Measurements from ENCODE around the gene HIF1A. TPM values are rescaled to one million over a fixed set of nuclear protein-coding genes. Genes with fewer than 3 reads are reported as not detected.

The HIF1A gene
- total RNA-seq, 4 donors from 2014 or later, result 137 to 295 (median 158) TPM

- TF ChIP-seq, protein P1, sequence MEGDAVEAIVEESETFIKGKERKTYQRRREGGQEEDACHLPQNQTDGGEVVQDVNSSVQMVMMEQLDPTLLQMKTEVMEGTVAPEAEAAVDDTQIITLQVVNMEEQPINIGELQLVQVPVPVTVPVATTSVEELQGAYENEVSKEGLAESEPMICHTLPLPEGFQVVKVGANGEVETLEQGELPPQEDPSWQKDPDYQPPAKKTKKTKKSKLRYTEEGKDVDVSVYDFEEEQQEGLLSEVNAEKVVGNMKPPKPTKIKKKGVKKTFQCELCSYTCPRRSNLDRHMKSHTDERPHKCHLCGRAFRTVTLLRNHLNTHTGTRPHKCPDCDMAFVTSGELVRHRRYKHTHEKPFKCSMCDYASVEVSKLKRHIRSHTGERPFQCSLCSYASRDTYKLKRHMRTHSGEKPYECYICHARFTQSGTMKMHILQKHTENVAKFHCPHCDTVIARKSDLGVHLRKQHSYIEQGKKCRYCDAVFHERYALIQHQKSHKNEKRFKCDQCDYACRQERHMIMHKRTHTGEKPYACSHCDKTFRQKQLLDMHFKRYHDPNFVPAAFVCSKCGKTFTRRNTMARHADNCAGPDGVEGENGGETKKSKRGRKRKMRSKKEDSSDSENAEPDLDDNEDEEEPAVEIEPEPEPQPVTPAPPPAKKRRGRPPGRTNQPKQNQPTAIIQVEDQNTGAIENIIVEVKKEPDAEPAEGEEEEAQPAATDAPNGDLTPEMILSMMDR (IDR thresholded peaks at IDR 0.05), result no peak
- TF ChIP-seq POLR2A (IDR thresholded peaks at IDR 0.05), result no peak
- WGBS, 2 donors, result 35 to 36% methylated on average over 5 of the region's 5 CpGs
- no peak for DNase-seq
Measured at GRCh38 chr14:61673305-61673704, 22.0 kb upstream of the HIF1A start.

DNA sequence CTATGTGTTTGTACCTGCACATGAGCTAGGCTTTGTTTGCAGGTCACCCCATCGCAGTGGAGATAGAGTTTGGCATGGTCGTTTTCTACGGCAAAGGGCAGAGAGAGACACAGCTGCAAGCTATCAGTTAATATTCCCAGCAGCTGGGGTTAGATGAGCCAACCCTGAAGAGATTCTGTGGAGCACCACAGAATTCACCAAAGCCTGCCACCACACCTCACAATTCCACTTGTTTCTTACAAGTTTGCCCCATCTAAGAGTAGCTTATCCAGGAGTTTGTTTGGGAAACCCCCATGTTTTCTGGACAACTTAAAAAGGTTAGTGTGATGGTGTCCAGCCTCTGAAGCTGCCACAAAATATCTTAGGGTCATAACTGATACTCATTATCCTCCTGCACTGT, 20.0 kb upstream of the HIF1A start:
- TF ChIP-seq POLR2A (IDR thresholded peaks at IDR 0.05), result no peak
- TF ChIP-seq, protein P1 (IDR thresholded peaks at IDR 0.05), result no peak
- Histone ChIP-seq H3K4me1 (peaks cover 0 to 5% of the 10 kb centered on the region in 2 donors), H3K27me3 (no peaks in the 10 kb centered on the region), H3K9me3 (no peaks in the 10 kb centered on the region), H3K36me3 (no peaks in the 10 kb centered on the region), H3K27ac (no peak overlapping the region), H3K4me3 (replicated peaks in 1 of 3) (no peak overlapping the region)
- intact Hi-C loops (cut with DNase I), result no loop called here
- WGBS, 2 donors, result 91 to 100% methylated on average over 3 of the region's 3 CpGs
- DNase-seq, result no peak

More at GRCh38 chr14:61673305-61673704, 22.0 kb upstream of the HIF1A start:
- Histone ChIP-seq H3K36me3 (no peaks in the 10 kb centered on the region), H3K27me3 (no peaks in the 10 kb centered on the region), H3K4me1 (peaks cover 0 to 5% of the 10 kb centered on the region in 2 donors), H3K9me3 (no peaks in the 10 kb centered on the region), H3K4me3 (replicated peaks in 1 of 3) (no peak overlapping the region), H3K27ac (peak overlapping the region in 1 of 3 donors; percentile 17)
- intact Hi-C loops (cut with DNase I), result no loop called here

- no peak for DNase-seq
- intact Hi-C loops (cut with DNase I), result no loop called here
- no peak overlapping the region for H3K27ac ChIP-seq
Measured at GRCh38 chr14:61677479-61677878, 17.8 kb upstream of the HIF1A start.

DNA sequence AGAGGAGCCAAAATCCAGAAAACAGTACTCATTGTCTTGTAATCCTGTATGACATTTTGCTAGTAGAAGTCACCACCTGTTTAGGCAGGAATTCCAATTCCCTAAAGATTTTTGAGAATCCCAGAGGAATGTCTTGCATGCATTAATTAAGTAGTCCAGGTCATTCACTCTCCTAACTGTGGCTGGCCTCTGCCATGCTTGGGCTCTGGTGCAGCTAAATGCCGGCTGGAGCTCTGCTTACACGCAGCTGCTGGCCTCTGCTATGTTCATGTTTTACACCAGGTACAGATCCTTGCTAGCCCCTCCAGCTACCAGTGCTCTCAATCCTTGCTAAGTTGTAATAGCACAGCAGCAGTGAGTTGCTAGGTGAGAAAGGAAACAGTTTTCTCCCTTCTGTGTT, 16.3 kb upstream of the HIF1A start:
- WGBS, 2 donors, result 55 to 72% methylated on average over 2 of the region's 2 CpGs
- intact Hi-C loops (cut with DNase I), result no loop called here
- Histone ChIP-seq H3K4me3 (replicated peaks in 1 of 3) (no peak overlapping the region), H3K9me3 (no peaks in the 10 kb centered on the region), H3K4me1 (no peaks in the 10 kb centered on the region), H3K27me3 (no peaks in the 10 kb centered on the region), H3K36me3 (no peaks in the 10 kb centered on the region), H3K27ac (no peak overlapping the region)
- DNase-seq, result no peak
- TF ChIP-seq, protein P1 (IDR thresholded peaks at IDR 0.05), result no peak
- no peak for TF ChIP-seq POLR2A (IDR thresholded peaks at IDR 0.05)

More at GRCh38 chr14:61677479-61677878, 17.8 kb upstream of the HIF1A start:
- no peaks in the 10 kb centered on the region for H3K36me3 ChIP-seq
- no peak overlapping the region for H3K4me3 ChIP-seq (replicated peaks in 1 of 3)
- no peaks in the 10 kb centered on the region for H3K27me3 ChIP-seq
- TF ChIP-seq, protein P1 (IDR thresholded peaks at IDR 0.05), result no peak
- TF ChIP-seq POLR2A (IDR thresholded peaks at IDR 0.05), result no peak
- no peaks in the 10 kb centered on the region for H3K9me3 ChIP-seq
- H3K4me1 ChIP-seq, result peaks cover 0 to 5% of the 10 kb centered on the region in 2 donors

DNA sequence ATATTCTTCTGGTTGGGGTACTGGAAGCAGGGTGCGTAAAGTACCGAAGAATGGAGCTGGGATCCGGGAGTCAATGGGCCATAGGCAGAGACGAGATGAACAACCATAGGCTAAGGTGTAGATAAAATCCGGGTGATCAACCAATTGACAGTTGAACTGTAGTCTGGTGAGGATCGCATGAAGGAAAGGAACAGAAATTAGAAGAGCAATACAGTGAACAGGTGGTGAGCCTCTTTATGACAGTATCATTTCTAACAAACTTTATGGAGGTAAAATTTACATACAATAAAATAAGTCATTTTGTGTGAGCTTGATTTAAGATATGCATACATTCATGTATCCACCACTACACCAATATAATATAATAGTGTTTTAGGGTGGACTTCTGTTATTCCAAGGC, 13.9 kb upstream of the HIF1A start:
- 95 to 99% methylated on average over 6 of the region's 6 CpGs for WGBS, 2 donors
- intact Hi-C loops (cut with DNase I), result no loop called here

More for the DNA sequence above, 13.9 kb upstream of the HIF1A start:
- Histone ChIP-seq H3K36me3 (no peaks in the 10 kb centered on the region), H3K9me3 (no peaks in the 10 kb centered on the region), H3K27me3 (no peaks in the 10 kb centered on the region), H3K4me3 (replicated peaks in 1 of 3) (no peak overlapping the region), H3K27ac (no peak overlapping the region), H3K4me1 (no peaks in the 10 kb centered on the region)
- no peak for DNase-seq
- TF ChIP-seq POLR2A (IDR thresholded peaks at IDR 0.05), result no peak
- TF ChIP-seq, protein P1 (IDR thresholded peaks at IDR 0.05), result no peak

Measured in thyroid gland (tissue), 4 donors.